Heart left ventricle (tissue), 16 donors: ENCODE results near the gene TRAM2. TPM values are rescaled to one million over a fixed set of nuclear protein-coding genes. Genes with fewer than 3 reads are reported as not detected.

Experiments
- ATAC-seq, 4 donors: fragments of 200-7000 bp; cut with Tn5 transposase; one replicate each; pipeline ENCODE4 v1.9.1; 2020 to 2022; ENCODE audit warnings: moderate library complexity in 4 of 4, mild to moderate bottlenecking in 3 of 4, moderate number of reproducible peaks in 1 of 4
- DNase-seq, 5 donors: peaks; one replicate each; pipeline ENCODE4 v3.0.0-alpha.2; 2020
- H3K27ac ChIP-seq, 12 donors: fragments of 200-600 bp; sonication (generic) in 4 of 12; one replicate each; pipeline versions ENCODE4 v1.5.0 to v1.8.0; 2016 to 2022; ENCODE audit warnings: mild to moderate bottlenecking in 2 of 12
- H3K27me3 ChIP-seq, 9 donors: fragments of 200-600 bp; sonication (generic) in 2 of 9; one replicate each; pipeline versions ENCODE4 v1.5.1 to v1.8.0; 2016 to 2022; ENCODE audit warnings: mild to moderate bottlenecking in 3 of 9
- H3K36me3 ChIP-seq, 9 donors: fragments of 200-600 bp; sonication (generic) in 2 of 9; one replicate each; pipeline versions ENCODE4 v1.5.0 to v1.8.0; 2018 to 2022; ENCODE audit warnings: mild to moderate bottlenecking in 2 of 9
- H3K4me1 ChIP-seq, 12 donors: fragments of 200-600 bp; sonication (generic) in 4 of 12; one replicate each; pipeline versions ENCODE4 v1.5.0 to v1.8.0; 2016 to 2022; ENCODE audit warnings: mild to moderate bottlenecking in 3 of 12
- H3K4me3 ChIP-seq, 12 donors: fragments of 200-600 bp; sonication (generic) in 4 of 12; one replicate each; pipeline versions ENCODE4 v1.5.0 to v1.8.0; 2017 to 2022; ENCODE audit warnings: mild to moderate bottlenecking in 9 of 12, moderate library complexity in 4 of 12
- H3K9me3 ChIP-seq, 12 donors: fragments of 200-600 bp; sonication (generic) in 4 of 12; one replicate each; pipeline versions ENCODE4 v1.5.0 to v1.8.0; 2016 to 2022; ENCODE audit warnings: mild to moderate bottlenecking in 1 of 12
- POLR2A ChIP-seq, 2 donors: fragments of 450-650 bp; IDR thresholded peaks; one replicate each; pipeline ENCODE4 v1.6.1; 2017; ENCODE audit warnings: antibody characterized with exemption in 2 of 2, mild to moderate bottlenecking in 2 of 2, moderate library complexity in 2 of 2
- WGBS, 4 donors: extraction: QIAGEN DNeasy Blood & Tissue Kit in 2 of 4; methylation state at CpG; one replicate each; pipeline versions ENCODE4 v1.1.5 to v1.1.7; 2013 to 2018; 5-methylcytosine and 5-hydroxymethylcytosine counted together
- intact Hi-C, 10 donors: fragments of 100-400 bp; cut with DNase I; formaldehyde crosslinking; loops; one replicate each; pipeline versions ENCODE4 v1.11.1 to v1.14.2; 2022
- polyA plus RNA-seq, 2 donors: library from polyadenylated mRNA; stranded (reverse); fragments of 200-250 nt; gene quantifications; one replicate each; pipeline ENCODE4 v1.2.3, GENCODE V29; 2013
- total RNA-seq, 9 donors: library from RNA; depleted of rRNA in 2 of 9; stranded (reverse); fragments of >200 nt in 2 of 9; fragmentation: NEBNext Ultra II Directional in 3 of 9; extraction: Animal tissue kit (Norgen Biotek cat#: 25700) in 3 of 9; gene quantifications; one replicate each; pipeline versions ENCODE4 v1.1.0 to v1.2.4, GENCODE V29; 2016 to 2023
- TF ChIP-seq, protein P1 (sequence below), 12 donors: fragments of 200-600 bp; sonication (generic) in 4 of 12; IDR thresholded peaks; one replicate each; pipeline versions ENCODE4 v1.5.0 to v1.8.0; 2018 to 2022; ENCODE audit warnings: antibody characterized with exemption in 12 of 12, mild to moderate bottlenecking in 5 of 12
- donor health status: ischemic (EF 13 %, LVEDD 7.1; RV severe dilation, severe dysfunction).
- donor health status: healthy with polysubstance abuse.
- donor health status: DM: no; HTN: yes; CAD: no.
- donor health status: DM: no; HTN: no; CAD: no.
- donor health status: ischemic (EF 25% LVEDD 6.9; RV normal size, moderate dysfunction).
- donor health status: ischemic (EF 25% LVEDD 5.7; RV mildly dilated, moderate dysfunction).
- donor health status: healthy.
- donor health status: DM: yes; HTN: yes; CAD: no.
- donor health status: ischemic (EF 35%, LVEDD 5.7; RV mildly dilated, moderate dysfunction).
- donor health status: nonischemic (EF 11% LVEDD 7.7; RV severe dilation, severe dysfunction).
- donor health status: DM: yes; HTN: yes; CAD: no.
- donor health status: PGD.
- donor health status: ischemic (EF 29% LVEDD 5.4; RV normal size, mild dysfunction).
- donor health status: nonischemic (EF 23%, LVEDD 6.1; RV moderate dilation, normal function).

The TRAM2 gene
- total and polyA plus RNA-seq, 11 donors: 4.7 to 19.0 (median 12.1) TPM

DNA sequence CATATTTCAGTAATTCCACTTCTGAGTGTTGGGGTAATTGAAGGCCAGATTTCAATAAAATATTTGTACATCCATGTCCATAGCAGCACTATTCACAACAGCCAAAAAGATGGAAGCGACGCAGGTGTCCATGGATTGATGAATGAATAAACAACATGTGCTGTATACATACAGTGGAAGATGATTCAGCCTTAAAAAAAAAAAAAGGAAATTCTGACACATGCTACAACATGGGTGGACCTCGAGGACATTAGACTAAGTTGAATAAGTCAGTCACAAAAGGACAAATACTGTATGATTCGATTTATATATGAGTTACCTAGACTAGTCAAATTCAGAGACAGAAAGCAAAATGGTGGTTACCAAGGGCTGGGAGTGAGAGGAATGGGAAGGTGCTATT lies 57.2 kb downstream of the TRAM2 start:
- DNase-seq (no peak), ATAC-seq (no peak)
- TF ChIP-seq POLR2A (IDR thresholded peaks at IDR 0.05): no peak
- TF ChIP-seq, protein P1, sequence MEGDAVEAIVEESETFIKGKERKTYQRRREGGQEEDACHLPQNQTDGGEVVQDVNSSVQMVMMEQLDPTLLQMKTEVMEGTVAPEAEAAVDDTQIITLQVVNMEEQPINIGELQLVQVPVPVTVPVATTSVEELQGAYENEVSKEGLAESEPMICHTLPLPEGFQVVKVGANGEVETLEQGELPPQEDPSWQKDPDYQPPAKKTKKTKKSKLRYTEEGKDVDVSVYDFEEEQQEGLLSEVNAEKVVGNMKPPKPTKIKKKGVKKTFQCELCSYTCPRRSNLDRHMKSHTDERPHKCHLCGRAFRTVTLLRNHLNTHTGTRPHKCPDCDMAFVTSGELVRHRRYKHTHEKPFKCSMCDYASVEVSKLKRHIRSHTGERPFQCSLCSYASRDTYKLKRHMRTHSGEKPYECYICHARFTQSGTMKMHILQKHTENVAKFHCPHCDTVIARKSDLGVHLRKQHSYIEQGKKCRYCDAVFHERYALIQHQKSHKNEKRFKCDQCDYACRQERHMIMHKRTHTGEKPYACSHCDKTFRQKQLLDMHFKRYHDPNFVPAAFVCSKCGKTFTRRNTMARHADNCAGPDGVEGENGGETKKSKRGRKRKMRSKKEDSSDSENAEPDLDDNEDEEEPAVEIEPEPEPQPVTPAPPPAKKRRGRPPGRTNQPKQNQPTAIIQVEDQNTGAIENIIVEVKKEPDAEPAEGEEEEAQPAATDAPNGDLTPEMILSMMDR (IDR thresholded peaks at IDR 0.05): no peak
- Histone ChIP-seq H3K9me3 (no peaks in the 10 kb centered on the region), H3K27me3 (no peaks in the 10 kb centered on the region), H3K4me1 (peaks cover 4 to 68% (median 40%) of the 10 kb centered on the region in 12 donors), H3K36me3 (peaks cover 0 to 20% (median 16%) of the 10 kb centered on the region in 9 donors), H3K4me3 (no peak overlapping the region), H3K27ac (no peak overlapping the region)
- intact Hi-C loops: loop anchor here in 4 of 10 donors (5.0 kb wide), 2 partner anchors 53 to 58 kb away; partner anchors contain the start of gene TRAM2 (in 2 of the 4)
- WGBS, 4 donors: 86 to 93% (median 90%) methylated on average over 4 of the region's 4 CpGs

DNA sequence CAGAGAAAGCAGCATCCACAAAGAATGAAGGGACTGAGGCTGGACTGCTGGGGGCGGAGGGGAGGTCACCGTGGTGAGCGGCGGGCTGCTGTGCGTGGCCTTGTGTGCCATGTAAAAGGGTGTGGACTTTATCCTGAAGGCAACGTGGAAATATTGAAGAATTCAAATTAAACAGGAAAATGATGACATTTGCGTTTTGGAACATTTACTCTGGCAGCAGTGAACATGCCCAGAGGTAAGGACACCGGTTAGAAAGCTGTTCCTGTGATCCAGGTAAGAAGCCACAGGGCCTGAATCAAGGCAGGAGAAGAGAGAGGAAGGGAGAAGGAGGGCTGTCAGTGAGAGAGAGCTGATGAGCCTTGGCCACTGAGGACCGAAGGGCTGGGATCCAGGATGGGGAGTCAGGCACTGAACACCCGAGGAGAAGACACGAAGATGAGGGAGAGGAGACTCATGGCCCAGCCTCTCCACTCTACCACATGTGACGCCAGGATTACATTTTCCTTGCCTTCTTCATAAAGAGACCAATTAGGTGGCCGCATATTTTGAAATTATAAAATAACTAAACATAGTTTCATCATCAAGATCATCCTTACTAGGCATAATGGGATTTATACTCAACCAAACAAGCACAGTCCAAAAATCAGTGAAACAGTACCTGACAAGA lies 58.4 kb downstream of the TRAM2 start:
- DNase-seq: no peak
- WGBS, 4 donors: 73 to 86% (median 81%) methylated on average over 13 of the region's 13 CpGs
- H3K4me1 ChIP-seq: peaks cover 4 to 75% (median 45%) of the 10 kb centered on the region in 12 donors
- TF ChIP-seq, protein P1 (IDR thresholded peaks at IDR 0.05): no peak
- no peak for TF ChIP-seq POLR2A (IDR thresholded peaks at IDR 0.05)
- peak in 1 of 4 donors; percentile 14 for ATAC-seq
- peak overlapping the region in 2 of 12 donors; percentile 9 to 12 for H3K4me3 ChIP-seq
- H3K9me3 ChIP-seq: no peaks in the 10 kb centered on the region
- H3K27ac ChIP-seq: peak overlapping the region; percentile 39 to 94 (median 88)
- H3K36me3 ChIP-seq: peaks cover 0 to 32% (median 26%) of the 10 kb centered on the region in 9 donors
- no peaks in the 10 kb centered on the region for H3K27me3 ChIP-seq
- intact Hi-C loops: loop anchor here in 4 of 10 donors (5.0 kb wide), 2 partner anchors 54 to 59 kb away; partner anchors contain the start of gene TRAM2 (in 2 of the 4)

DNA sequence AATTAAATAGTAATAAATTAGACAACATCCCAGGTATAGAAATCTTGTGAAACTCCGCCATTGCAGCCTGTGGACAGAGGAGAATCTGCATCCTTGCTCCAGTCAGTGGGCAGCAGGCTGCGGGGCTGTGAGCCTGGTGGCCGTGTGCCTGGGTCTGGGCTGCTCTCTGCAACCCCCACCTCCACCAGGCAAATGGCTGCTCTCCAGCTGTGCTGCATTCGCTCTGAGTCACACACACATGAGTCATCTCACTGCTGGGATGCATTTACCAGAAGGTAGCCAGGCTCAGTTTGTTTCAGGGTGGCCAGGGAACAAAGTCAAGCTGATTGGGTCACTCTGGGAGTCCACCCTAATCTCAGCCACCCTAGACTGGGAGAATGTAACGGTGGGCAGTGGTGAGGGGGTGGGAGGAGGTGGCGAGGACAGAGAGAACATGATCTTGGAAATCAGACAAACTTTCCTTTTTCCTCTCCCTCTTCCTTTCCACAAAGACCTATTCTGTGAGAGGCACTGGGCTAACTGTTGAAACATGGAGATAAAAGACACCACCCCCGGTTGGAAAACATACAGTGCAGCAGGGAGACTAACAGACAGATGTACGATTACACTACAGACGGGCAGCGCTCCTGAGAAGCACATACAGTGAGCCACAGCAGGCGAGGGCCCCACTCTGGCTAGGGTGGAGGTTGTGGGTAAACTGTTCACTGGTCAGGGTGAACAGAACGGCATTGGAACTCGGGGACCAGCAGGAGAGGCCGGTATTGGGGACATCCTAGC lies 59.2 kb downstream of the TRAM2 start:
- Histone ChIP-seq H3K27ac (peak overlapping the region; percentile 39 to 94 (median 88)), H3K27me3 (no peaks in the 10 kb centered on the region), H3K4me3 (peak overlapping the region in 3 of 12 donors; percentile 9 to 14 (median 12)), H3K36me3 (peaks cover 0 to 32% (median 26%) of the 10 kb centered on the region in 9 donors), H3K4me1 (peaks cover 6 to 75% (median 47%) of the 10 kb centered on the region in 12 donors), H3K9me3 (no peaks in the 10 kb centered on the region)
- intact Hi-C loops: loop anchor here in 6 of 10 donors (2.0 to 5.0 kb wide), 3 partner anchors 55 to 60 kb away; partner anchors contain the start of gene TRAM2 (in 4 of the 6)
- ATAC-seq: peak; percentile 90 to 97 (median 95)
- DNase-seq: peak; percentile 88 to 94 (median 90)
- TF ChIP-seq POLR2A (IDR thresholded peaks at IDR 0.05): peak in 1 of 2 donors; percentile 41
- TF ChIP-seq, protein P1 (IDR thresholded peaks at IDR 0.05): no peak
- 26 to 35% (median 28%) methylated on average over 14 of the region's 14 CpGs for WGBS, 4 donors
